A549 (cell line): Measurements from ENCODE around the gene LEMD1. TPM values are rescaled to one million over a fixed set of nuclear protein-coding genes. Genes with fewer than 3 reads are reported as not detected.

Source experiments
- ATAC-seq, 2 experiments: fragments of 200-7000 bp in 1 of 2; fragments of >200 bp in 1 of 2; cut with Nextera tagmentation in 1 of 2; cut with Tn5 transposase in 1 of 2; 3 replicates each; pipeline versions ENCODE4 v1.8.0 to v1.9.1; 2018 to 2020; ENCODE audit warnings: mild to moderate bottlenecking in 1 of 2, moderate library complexity in 1 of 2
- CTCF ChIA-PET: fragments of 300-600 bp; sonication (Branson Sonifier 250); formaldehyde crosslinking; extraction: SDS; loops from one replicate; lab custom pipeline; 2021; ENCODE audit warnings: antibody characterized with exemption, inconsistent platforms; lab: Yijun Ruan, JAX
- POLR2A ChIA-PET: fragments of 350-600 bp; formaldehyde crosslinking; extraction: SDS; loops from one replicate; lab custom pipeline; 2021; ENCODE audit warnings: antibody characterized with exemption, inconsistent platforms; lab: Yijun Ruan, JAX
- DNase-seq, 2 experiments: peaks; one replicate each; pipeline versions ENCODE4 v3.0.0 to v3.0.0-alpha.2; 2011 to 2016; ENCODE audit warnings: low read depth in 1 of 2, low spot score in 1 of 2
- FAIRE-seq: peaks from 2 replicates; lab custom pipeline; 2011; peaks lifted over from hg19 to GRCh38; lab: Jason Lieb, UNC
- H3K27ac ChIP-seq, 2 experiments: fragments of >200 bp; sonication (Bioruptor Twin); formaldehyde crosslinking; 3 replicates each; pipeline ENCODE4 v1.5.1; 2016 to 2017
- H3K4me1 ChIP-seq: fragments of >200 bp; sonication (Bioruptor Twin); formaldehyde crosslinking; 3 replicates; pipeline ENCODE4 v1.6.1; 2016
- H3K4me2 ChIP-seq: fragments of >200 bp; sonication (Bioruptor Twin); formaldehyde crosslinking; 3 replicates; pipeline ENCODE4 v1.6.1; 2016
- H3K4me3 ChIP-seq: fragments of >200 bp; sonication (Bioruptor Twin); formaldehyde crosslinking; 3 replicates; pipeline ENCODE4 v1.5.1; 2016
- H3K9me3 ChIP-seq: fragments of >200 bp; sonication (Bioruptor Twin); formaldehyde crosslinking; 3 replicates; pipeline ENCODE4 v1.6.1; 2016
- CBX2 ChIP-seq: fragments of 200-600 bp; sonication (generic); IDR thresholded peaks from 2 replicates; pipeline ENCODE4 v1.6.1; 2016; ENCODE audit warnings: low read depth, mild to moderate bottlenecking, borderline replicate concordance
- CEBPB ChIP-seq, 2 experiments: fragments of >200 bp in 1 of 2; sonication (Bioruptor Twin) in 1 of 2; formaldehyde crosslinking in 1 of 2; IDR thresholded peaks; 2 replicates each; pipeline ENCODE4 v1.6.1; 2012 to 2016
- CHD4 ChIP-seq: fragments of 200-600 bp; sonication (generic); IDR thresholded peaks from 2 replicates; pipeline ENCODE4 v1.6.1; 2016; ENCODE audit warnings: antibody characterized with exemption, mild to moderate bottlenecking, borderline replicate concordance
- EHF ChIP-seq: fragments of 250-450 bp; sonication (Bioruptor Pico); IDR thresholded peaks from 2 replicates; pipeline ENCODE4 v1.5.0; 2020; ENCODE audit warnings: mild to moderate bottlenecking
- EP300 ChIP-seq, 2 experiments: fragments of >200 bp; sonication (Bioruptor Twin); formaldehyde crosslinking; IDR thresholded peaks; 2 replicates in 1 of 2; 3 replicates in 1 of 2; pipeline ENCODE4 v1.6.1; 2016 to 2017
- FOSB ChIP-seq: fragments of 250-450 bp; sonication (Bioruptor Pico); IDR thresholded peaks from 2 replicates; pipeline ENCODE4 v1.5.0; 2020; ENCODE audit warnings: mild to moderate bottlenecking, moderate library complexity
- HDAC2 ChIP-seq: fragments of 200-600 bp; sonication (generic); IDR thresholded peaks from 2 replicates; pipeline ENCODE4 v1.6.1; 2016
- HEYL ChIP-seq: fragments of 250-450 bp; sonication (Bioruptor Pico); IDR thresholded peaks from 2 replicates; pipeline ENCODE4 v1.8.0; 2021; ENCODE audit warnings: mild to moderate bottlenecking, moderate library complexity
- JUN ChIP-seq, 2 experiments: fragments of >200 bp; sonication (Bioruptor Twin); formaldehyde crosslinking; IDR thresholded peaks; 2 replicates in 1 of 2; 3 replicates in 1 of 2; pipeline ENCODE4 v1.6.1; 2016 to 2017
- MAZ ChIP-seq: fragments of 150-350 bp; IDR thresholded peaks from 2 replicates; pipeline ENCODE4 v1.6.1; 2014; ENCODE audit warnings: antibody characterized with exemption, low read depth, low read length, borderline replicate concordance
- PHF8 ChIP-seq: fragments of 200-600 bp; sonication (generic); IDR thresholded peaks from 2 replicates; pipeline ENCODE4 v1.6.1; 2016; ENCODE audit warnings: low read depth, mild to moderate bottlenecking, antibody characterized with exemption, moderate library complexity, borderline replicate concordance
- RFX5 ChIP-seq: fragments of 450-650 bp; IDR thresholded peaks from 2 replicates; pipeline ENCODE4 v1.7.1; 2014; ENCODE audit warnings: antibody characterized with exemption, mild to moderate bottlenecking, moderate library complexity
- RNF2 ChIP-seq: fragments of 200-600 bp; sonication (generic); IDR thresholded peaks from 2 replicates; pipeline ENCODE4 v1.6.1; 2016; ENCODE audit warnings: low read depth, mild to moderate bottlenecking, antibody characterized with exemption, moderate library complexity, borderline replicate concordance
- SMC3 ChIP-seq: fragments of >200 bp; sonication (Bioruptor Twin); formaldehyde crosslinking; IDR thresholded peaks from 3 replicates; pipeline ENCODE4 v1.6.1; 2018; ENCODE audit warnings: inconsistent platforms
- SREBF2 ChIP-seq: fragments of 450-650 bp; IDR thresholded peaks from 2 replicates; pipeline ENCODE4 v1.6.1; 2014; ENCODE audit warnings: mild to moderate bottlenecking, moderate library complexity
- TFCP2L1 ChIP-seq: fragments of 250-450 bp; sonication (Bioruptor Pico); IDR thresholded peaks from 2 replicates; pipeline ENCODE4 v1.5.0; 2021; ENCODE audit warnings: mild to moderate bottlenecking
- TP53 ChIP-seq: fragments of 250-450 bp; sonication (Bioruptor Pico); IDR thresholded peaks from 2 replicates; pipeline ENCODE4 v1.5.0; 2021; ENCODE audit warnings: mild to moderate bottlenecking, moderate library complexity
- ZNF302 ChIP-seq: fragments of 250-450 bp; sonication (Bioruptor Pico); IDR thresholded peaks from 2 replicates; pipeline ENCODE4 v1.9.0; 2021; ENCODE audit warnings: inconsistent platforms, mild to moderate bottlenecking, moderate library complexity
- WGBS: methylation state at CpG from one replicate; pipeline ENCODE4 v1.1.6; 2017; ENCODE audit errors: missing lambda C conversion rate; 5-methylcytosine and 5-hydroxymethylcytosine counted together
- polyA plus RNA-seq, 4 experiments: library from polyadenylated mRNA; depleted of rRNA in 3 of 4; stranded (reverse); fragments of >200 nt; fragmentation: RNase III in 1 of 4; extraction: RNeasy Plus Mini Kit Qiagen cat#74134 plus additional on column Dnase treatment in 1 of 4; gene quantifications; 2 replicates in 3 of 4; 3 replicates in 1 of 4; pipeline ENCODE4 v1.2.3, GENCODE V29; 2011 to 2017
- TF ChIP-seq, protein P1 (sequence below): fragments of >200 bp; sonication (Bioruptor Twin); formaldehyde crosslinking; IDR thresholded peaks from 2 replicates; pipeline ENCODE4 v1.6.1; 2016
- TF ChIP-seq, protein P2 (sequence below): IDR thresholded peaks from 2 replicates; pipeline ENCODE4 v1.6.1; 2012; ENCODE audit warnings: low read depth, borderline replicate concordance
- TF ChIP-seq, protein P3 (sequence below): fragments of >200 bp; sonication (Bioruptor Twin); formaldehyde crosslinking; IDR thresholded peaks from 3 replicates; pipeline ENCODE4 v1.5.1; 2016
- TF ChIP-seq, protein P4 (sequence below): fragments of 200-600 bp; sonication (generic); IDR thresholded peaks from 2 replicates; pipeline ENCODE4 v1.6.1; 2016; ENCODE audit warnings: antibody characterized with exemption, mild to moderate bottlenecking, moderate library complexity

Gene LEMD1
- polyA plus RNA-seq, 2 of the 4 experiments (the other 2 are of a cell fraction): 0.14 to 0.18 TPM

DNA sequence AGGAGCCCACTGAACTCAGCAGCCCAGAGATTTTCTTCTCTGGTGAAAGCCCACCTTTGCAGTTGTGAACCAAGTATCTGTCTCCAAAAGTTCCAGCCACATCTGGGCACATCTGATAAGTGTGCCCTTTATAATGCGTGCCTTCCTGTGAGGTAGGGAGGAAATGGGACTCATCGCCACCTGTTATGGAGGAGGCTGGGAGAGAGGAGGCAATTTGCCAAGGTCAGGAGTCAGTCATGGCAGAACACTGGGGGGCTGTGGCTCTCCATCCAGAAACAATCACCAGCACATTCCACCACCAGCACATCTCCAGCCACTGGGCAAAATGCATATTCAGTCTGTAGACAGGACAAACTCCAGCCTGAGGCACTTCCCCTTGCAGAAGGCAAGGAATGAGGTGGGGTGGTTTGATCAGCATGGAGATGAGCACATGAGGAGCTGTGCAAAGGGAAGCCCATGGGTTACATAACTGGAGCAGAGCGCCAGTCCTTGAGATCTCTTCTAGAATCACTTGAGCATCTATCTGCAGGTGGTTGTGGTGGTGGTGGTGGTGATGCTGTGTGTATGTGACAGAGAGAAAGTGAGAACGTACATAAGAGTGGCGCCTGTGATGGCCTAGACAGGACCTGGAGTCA is 15.0 kb upstream of the LEMD1 start:
- 79% methylated on average over 5 of the region's 5 CpGs for WGBS
- FAIRE-seq (no peak), DNase-seq (no peak), ATAC-seq (no peak)
- TF ChIP-seq, protein P1, sequence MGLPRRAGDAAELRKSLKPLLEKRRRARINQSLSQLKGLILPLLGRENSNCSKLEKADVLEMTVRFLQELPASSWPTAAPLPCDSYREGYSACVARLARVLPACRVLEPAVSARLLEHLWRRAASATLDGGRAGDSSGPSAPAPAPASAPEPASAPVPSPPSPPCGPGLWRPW: no peak
- TF ChIP-seq SMC3 (no peak), EHF (CRISPR knock-in tag) (no peak), JUN (IDR thresholded peaks at IDR 0.05) (no peak), SREBF2 (no peak), EP300 (IDR thresholded peaks at IDR 0.05) (no peak), PHF8 (no peak), RNF2 (no peak), FOSB (CRISPR knock-in tag) (no peak), TFCP2L1 (CRISPR knock-in tag) (no peak)
- TF ChIP-seq, protein P2, sequence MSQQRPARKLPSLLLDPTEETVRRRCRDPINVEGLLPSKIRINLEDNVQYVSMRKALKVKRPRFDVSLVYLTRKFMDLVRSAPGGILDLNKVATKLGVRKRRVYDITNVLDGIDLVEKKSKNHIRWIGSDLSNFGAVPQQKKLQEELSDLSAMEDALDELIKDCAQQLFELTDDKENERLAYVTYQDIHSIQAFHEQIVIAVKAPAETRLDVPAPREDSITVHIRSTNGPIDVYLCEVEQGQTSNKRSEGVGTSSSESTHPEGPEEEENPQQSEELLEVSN: no peak
- TF ChIP-seq, protein P3, sequence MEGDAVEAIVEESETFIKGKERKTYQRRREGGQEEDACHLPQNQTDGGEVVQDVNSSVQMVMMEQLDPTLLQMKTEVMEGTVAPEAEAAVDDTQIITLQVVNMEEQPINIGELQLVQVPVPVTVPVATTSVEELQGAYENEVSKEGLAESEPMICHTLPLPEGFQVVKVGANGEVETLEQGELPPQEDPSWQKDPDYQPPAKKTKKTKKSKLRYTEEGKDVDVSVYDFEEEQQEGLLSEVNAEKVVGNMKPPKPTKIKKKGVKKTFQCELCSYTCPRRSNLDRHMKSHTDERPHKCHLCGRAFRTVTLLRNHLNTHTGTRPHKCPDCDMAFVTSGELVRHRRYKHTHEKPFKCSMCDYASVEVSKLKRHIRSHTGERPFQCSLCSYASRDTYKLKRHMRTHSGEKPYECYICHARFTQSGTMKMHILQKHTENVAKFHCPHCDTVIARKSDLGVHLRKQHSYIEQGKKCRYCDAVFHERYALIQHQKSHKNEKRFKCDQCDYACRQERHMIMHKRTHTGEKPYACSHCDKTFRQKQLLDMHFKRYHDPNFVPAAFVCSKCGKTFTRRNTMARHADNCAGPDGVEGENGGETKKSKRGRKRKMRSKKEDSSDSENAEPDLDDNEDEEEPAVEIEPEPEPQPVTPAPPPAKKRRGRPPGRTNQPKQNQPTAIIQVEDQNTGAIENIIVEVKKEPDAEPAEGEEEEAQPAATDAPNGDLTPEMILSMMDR: no peak
- no peaks in the 10 kb centered on the region for H3K9me3 ChIP-seq
- ChIA-PET POLR2A (no interaction called here), CTCF (interaction anchor here (0.7 to 12.8 kb wide), 8 partner anchors 10 to 259 kb away, joined by 3 to 146 read pairs (median 10); no protein-coding TSS in a partner anchor)
- H3K27ac ChIP-seq: no peak overlapping the region
- no peak overlapping the region for H3K4me2 ChIP-seq
- peaks cover 8% of the 10 kb centered on the region; the same call in 1 of the 3 replicates for H3K4me1 ChIP-seq
- H3K4me3 ChIP-seq: no peak overlapping the region

DNA sequence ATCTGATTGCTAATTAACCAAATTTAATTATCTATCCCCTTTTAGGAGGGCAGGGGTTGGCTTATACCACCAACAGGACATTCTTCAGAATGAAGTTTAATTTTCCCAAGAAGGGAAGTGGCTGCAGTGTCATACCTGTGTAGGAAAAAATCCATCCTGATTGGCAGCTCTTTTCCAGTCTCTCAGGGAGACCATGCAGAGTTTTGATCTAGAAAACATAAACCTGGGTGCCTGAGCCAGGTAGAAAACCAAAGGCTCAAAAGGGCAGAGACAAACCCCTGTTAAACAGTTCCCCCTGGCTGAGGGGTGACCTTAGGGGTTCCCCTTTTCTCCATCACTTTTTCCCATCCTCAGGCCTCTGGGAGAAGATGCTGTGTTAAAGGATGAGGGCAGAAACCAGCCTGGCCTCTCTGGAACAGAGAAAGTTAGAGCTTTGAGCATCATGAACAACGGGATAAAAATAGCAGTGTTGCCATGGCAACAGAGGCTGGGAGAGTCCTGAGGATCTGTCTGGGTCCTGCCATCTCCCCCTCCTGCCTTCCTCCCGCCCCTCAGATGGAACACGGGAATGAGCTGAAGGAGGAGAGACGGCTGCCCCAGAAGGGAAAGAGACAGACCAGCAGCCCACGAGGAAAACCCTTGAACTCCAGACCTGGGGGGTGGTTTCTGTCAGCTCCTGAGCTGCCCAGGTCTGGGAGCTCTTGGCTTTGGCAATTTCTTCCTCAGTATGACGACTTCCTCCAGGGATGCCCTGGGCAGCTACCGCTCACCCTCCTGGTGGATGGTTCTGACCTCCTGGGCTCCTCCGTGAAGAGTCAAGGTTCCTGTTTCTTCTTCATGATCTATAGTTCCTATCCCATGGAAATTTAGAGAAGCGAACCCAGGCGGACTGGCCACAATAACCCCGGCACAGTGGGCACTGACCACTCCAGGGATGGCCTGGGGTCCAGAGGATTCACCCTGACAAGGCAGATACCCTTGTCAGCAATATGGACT is 14.0 kb upstream of the LEMD1 start:
- no peaks in the 10 kb centered on the region for H3K9me3 ChIP-seq
- FAIRE-seq (no peak), ATAC-seq (no peak), DNase-seq (no peak)
- peaks cover 5% of the 10 kb centered on the region; the same call in 1 of the 3 replicates for H3K4me1 ChIP-seq
- no peak overlapping the region for H3K27ac ChIP-seq
- POLR2A ChIA-PET: no interaction called here
- TF ChIP-seq, protein P4, sequence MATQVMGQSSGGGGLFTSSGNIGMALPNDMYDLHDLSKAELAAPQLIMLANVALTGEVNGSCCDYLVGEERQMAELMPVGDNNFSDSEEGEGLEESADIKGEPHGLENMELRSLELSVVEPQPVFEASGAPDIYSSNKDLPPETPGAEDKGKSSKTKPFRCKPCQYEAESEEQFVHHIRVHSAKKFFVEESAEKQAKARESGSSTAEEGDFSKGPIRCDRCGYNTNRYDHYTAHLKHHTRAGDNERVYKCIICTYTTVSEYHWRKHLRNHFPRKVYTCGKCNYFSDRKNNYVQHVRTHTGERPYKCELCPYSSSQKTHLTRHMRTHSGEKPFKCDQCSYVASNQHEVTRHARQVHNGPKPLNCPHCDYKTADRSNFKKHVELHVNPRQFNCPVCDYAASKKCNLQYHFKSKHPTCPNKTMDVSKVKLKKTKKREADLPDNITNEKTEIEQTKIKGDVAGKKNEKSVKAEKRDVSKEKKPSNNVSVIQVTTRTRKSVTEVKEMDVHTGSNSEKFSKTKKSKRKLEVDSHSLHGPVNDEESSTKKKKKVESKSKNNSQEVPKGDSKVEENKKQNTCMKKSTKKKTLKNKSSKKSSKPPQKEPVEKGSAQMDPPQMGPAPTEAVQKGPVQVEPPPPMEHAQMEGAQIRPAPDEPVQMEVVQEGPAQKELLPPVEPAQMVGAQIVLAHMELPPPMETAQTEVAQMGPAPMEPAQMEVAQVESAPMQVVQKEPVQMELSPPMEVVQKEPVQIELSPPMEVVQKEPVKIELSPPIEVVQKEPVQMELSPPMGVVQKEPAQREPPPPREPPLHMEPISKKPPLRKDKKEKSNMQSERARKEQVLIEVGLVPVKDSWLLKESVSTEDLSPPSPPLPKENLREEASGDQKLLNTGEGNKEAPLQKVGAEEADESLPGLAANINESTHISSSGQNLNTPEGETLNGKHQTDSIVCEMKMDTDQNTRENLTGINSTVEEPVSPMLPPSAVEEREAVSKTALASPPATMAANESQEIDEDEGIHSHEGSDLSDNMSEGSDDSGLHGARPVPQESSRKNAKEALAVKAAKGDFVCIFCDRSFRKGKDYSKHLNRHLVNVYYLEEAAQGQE: no peak
- TF ChIP-seq CEBPB (IDR thresholded peaks at IDR 0.05) (no peak), CBX2 (no peak), FOSB (CRISPR knock-in tag) (no peak), TP53 (CRISPR knock-in tag) (no peak), SMC3 (no peak), MAZ (no peak), HEYL (no peak), RFX5 (no peak), HDAC2 (no peak), TFCP2L1 (CRISPR knock-in tag) (no peak), ZNF302 (CRISPR knock-in tag) (no peak), CHD4 (no peak)
- CTCF ChIA-PET: interaction anchor here (0.7 to 12.8 kb wide), 7 partner anchors 9 to 100 kb away, joined by 3 to 146 read pairs (median 3); no protein-coding TSS in a partner anchor
- no peak overlapping the region for H3K4me3 ChIP-seq
- no peak overlapping the region for H3K4me2 ChIP-seq
- WGBS: 14% methylated on average over 11 of the region's 11 CpGs
